OCI-LY7 (cell line): Measurements from ENCODE around the gene COL23A1. TPM values are rescaled to one million over a fixed set of nuclear protein-coding genes. Genes with fewer than 3 reads are reported as not detected.

ENCODE experiments used
- BruUV-seq: library from RNA; stranded (reverse); fragments of 400-500 nt; replicated peaks from 2 replicates; lab custom pipeline; 2021; lab: Mats Ljungman, UMichigan
- CTCF ChIA-PET: fragments of 300-600 bp; sonication (Branson Sonifier 250); formaldehyde crosslinking; loops from one replicate; lab custom pipeline; 2022; ENCODE audit warnings: antibody characterized with exemption; ENCODE audit not compliant: unreplicated experiment; lab: Charles Lee
- POLR2A ChIA-PET: fragments of 300-600 bp; sonication (Branson Sonifier 250); formaldehyde crosslinking; loops from one replicate; lab custom pipeline; 2022; ENCODE audit warnings: antibody characterized with exemption; lab: Charles Lee
- DNase-seq: peaks from one replicate; pipeline ENCODE4 v3.0.0-alpha.2; 2015; ENCODE audit warnings: low spot score
- H2AFZ ChIP-seq: fragments of 200-600 bp; sonication (generic), shearing (Covaris generic); 2 replicates; pipeline ENCODE4 v1.6.1; 2014; ENCODE audit warnings: mild to moderate bottlenecking, antibody characterized with exemption, low read length, moderate library complexity
- H3K27ac ChIP-seq: fragments of 200-600 bp; sonication (generic); 2 replicates; pipeline ENCODE4 v1.5.1; 2014; ENCODE audit warnings: mixed run types, low read depth, mild to moderate bottlenecking, moderate library complexity, low read length, inconsistent platforms; ENCODE audit not compliant: poor library complexity, severe bottlenecking
- H3K36me3 ChIP-seq: fragments of 200-600 bp; sonication (generic); 2 replicates; pipeline ENCODE4 v1.6.1; 2014; ENCODE audit warnings: mild to moderate bottlenecking, antibody characterized with exemption, low read length, moderate library complexity, mixed read lengths; ENCODE audit not compliant: insufficient read depth
- H3K4me1 ChIP-seq: fragments of 200-600 bp; sonication (generic); 2 replicates; pipeline ENCODE4 v1.5.1; 2014; ENCODE audit warnings: mild to moderate bottlenecking, low read length; ENCODE audit not compliant: insufficient read depth, poor library complexity, severe bottlenecking
- H3K4me2 ChIP-seq: fragments of 200-600 bp; sonication (generic); 2 replicates; pipeline ENCODE4 v1.6.1; 2014; ENCODE audit warnings: mild to moderate bottlenecking, low read length
- H3K4me3 ChIP-seq: fragments of 200-600 bp; sonication (generic); 2 replicates; pipeline ENCODE4 v1.5.1; 2014; ENCODE audit warnings: mild to moderate bottlenecking, low read depth, low read length; ENCODE audit not compliant: poor library complexity, severe bottlenecking
- H3K79me2 ChIP-seq: fragments of 200-600 bp; sonication (generic); 2 replicates; pipeline ENCODE4 v1.6.1; 2016; ENCODE audit warnings: low read depth, mild to moderate bottlenecking, low read length, moderate library complexity, mixed read lengths; ENCODE audit not compliant: insufficient read depth
- H3K9me2 ChIP-seq: fragments of 200-600 bp; sonication (generic); 2 replicates; pipeline ENCODE4 v1.6.1; 2016; ENCODE audit warnings: mild to moderate bottlenecking, low read length, mixed read lengths; ENCODE audit not compliant: insufficient read depth
- H3K9me3 ChIP-seq: fragments of 200-600 bp; sonication (generic); 2 replicates; pipeline ENCODE4 v1.6.1; 2014; ENCODE audit warnings: mild to moderate bottlenecking, mixed run types, low read length, mixed read lengths
- H4K20me1 ChIP-seq: fragments of 200-600 bp; sonication (generic); 2 replicates; pipeline ENCODE4 v1.6.1; 2014; ENCODE audit warnings: mild to moderate bottlenecking, antibody characterized with exemption, low read length, moderate library complexity, mixed read lengths; ENCODE audit not compliant: insufficient read depth
- CTCF ChIP-seq: fragments of 200-600 bp; sonication (generic); conservative IDR thresholded peaks from 2 replicates; pipeline ENCODE4 v1.5.1; 2014; ENCODE audit warnings: mild to moderate bottlenecking, antibody characterized with exemption, low read length, moderate library complexity, mixed read lengths
- EZH2phosphoT487 ChIP-seq: fragments of 200-600 bp; sonication (generic); IDR thresholded peaks from 2 replicates; pipeline ENCODE4 v1.6.1; 2018; ENCODE audit warnings: low read depth, borderline replicate concordance, mild to moderate bottlenecking, mixed run types, antibody characterized with exemption, low read length, moderate library complexity, mixed read lengths
- intact Hi-C: fragments of 100-400 bp; cut with micrococcal nuclease; formaldehyde crosslinking; loops from one replicate; pipeline ENCODE4 v1.10.0; 2022; ENCODE audit not compliant: unreplicated experiment
- total RNA-seq, 2 experiments: library from RNA; depleted of rRNA in 1 of 2; stranded (reverse); fragments of >200 nt in 1 of 2; shearing (Covaris generic) in 1 of 2; gene quantifications; 2 replicates each; pipeline ENCODE4 v1.2.3, GENCODE V29; 2014 to 2022

Gene COL23A1
- total RNA-seq, 2 experiments from 2014 or later, result 0.53 TPM; not detected in 1

GRCh38 chr5:178589180-178590140 lies 733 bp downstream of the COL23A1 start:
- H3K4me3 ChIP-seq, result no peak overlapping the region
- no peaks in the 10 kb centered on the region for H4K20me1 ChIP-seq
- intact Hi-C loops, result no loop called here
- H3K4me2 ChIP-seq, result no peak overlapping the region
- H3K36me3 ChIP-seq, result no peaks in the 10 kb centered on the region
- no peak for DNase-seq
- no peaks in the 10 kb centered on the region for H3K4me1 ChIP-seq
- no peak overlapping the region for H3K27ac ChIP-seq
- H2AFZ ChIP-seq, result no peak overlapping the region
- ChIA-PET POLR2A (interaction anchor here (0.6 kb wide), 1 partner anchor 18 kb away, joined by 8 read pairs; no protein-coding TSS in a partner anchor), CTCF (no interaction called here)
- no TSS peak for BruUV-seq
- no peaks in the 10 kb centered on the region for H3K79me2 ChIP-seq
- no peaks in the 10 kb centered on the region for H3K9me2 ChIP-seq
- H3K9me3 ChIP-seq, result 0 out of 2 replicates have a peak, but pooled peaks cover 1% of the 10 kb centered on the region
- TF ChIP-seq EZH2phosphoT487, result no peak
- no peak for TF ChIP-seq CTCF

- no peaks in the 10 kb centered on the region for H3K4me1 ChIP-seq
- CTCF ChIA-PET, result no interaction called here
- H4K20me1 ChIP-seq, result no peaks in the 10 kb centered on the region
- no peak for TF ChIP-seq EZH2phosphoT487
- TF ChIP-seq CTCF, result no peak
- no peak overlapping the region for H2AFZ ChIP-seq
- POLR2A ChIA-PET, result no interaction called here
- intact Hi-C loops, result no loop called here
- no TSS peak for BruUV-seq
- H3K9me3 ChIP-seq, result no peaks in the 10 kb centered on the region
- no peaks in the 10 kb centered on the region for H3K9me2 ChIP-seq
- H3K4me3 ChIP-seq, result no peak overlapping the region
- no peak overlapping the region for H3K4me2 ChIP-seq
- H3K36me3 ChIP-seq, result no peaks in the 10 kb centered on the region
- DNase-seq, result no peak
- no peak overlapping the region for H3K27ac ChIP-seq
- H3K79me2 ChIP-seq, result no peaks in the 10 kb centered on the region
Measured at GRCh38 chr5:178588769-178589168, 1.4 kb downstream of the COL23A1 start.
